NCI-H748 (cell line): ENCODE results near the gene TMEM238.
"Not testable (repeated sequence)": the region's sequence is repeated elsewhere in the genome, so short reads cannot be mapped to it uniquely, and the experiment has no call there.

Experiments
- DNase-seq: peaks from one replicate; lab custom pipeline; 2025; ENCODE audit not compliant: unreplicated experiment; lab: John Stamatoyannopoulos, UW

The TMEM238 gene

GRCh38 chr19:55341595-55342531 is 42.2 kb downstream of the TMEM238 start:
- DNase-seq, result no peak

- peak; percentile 90 for DNase-seq
These were observed 42.9 kb downstream of the TMEM238 start for GRCh38 chr19:55341171-55341588.

- DNase-seq, result no peak
These were observed 43.3 kb downstream of the TMEM238 start for GRCh38 chr19:55340784-55341147.

GRCh38 chr19:55339889-55340783 is 44.0 kb downstream of the TMEM238 start:
- DNase-seq, result peak; percentile 56

GRCh38 chr19:55339105-55339888 is 44.8 kb downstream of the TMEM238 start, which contains the start of gene KMT5C:
TSS of gene KMT5C (plus strand) at chr19:55339876. CDS start at chr19:55341937, 2,061 bp downstream.
- DNase-seq, result peak; percentile 100

- no peak for DNase-seq
These were observed 48.0 kb downstream of the TMEM238 start for GRCh38 chr19:55336101-55336500.

- DNase-seq, result no peak
These were observed 50.2 kb downstream of the TMEM238 start for GRCh38 chr19:55333870-55334269.

GRCh38 chr19:55329791-55330190 is 54.3 kb downstream of the TMEM238 start:
- DNase-seq, result not testable (repeated sequence)
